ENCODE data around the gene LRCOL1.

LRCOL1 gene

DNA sequence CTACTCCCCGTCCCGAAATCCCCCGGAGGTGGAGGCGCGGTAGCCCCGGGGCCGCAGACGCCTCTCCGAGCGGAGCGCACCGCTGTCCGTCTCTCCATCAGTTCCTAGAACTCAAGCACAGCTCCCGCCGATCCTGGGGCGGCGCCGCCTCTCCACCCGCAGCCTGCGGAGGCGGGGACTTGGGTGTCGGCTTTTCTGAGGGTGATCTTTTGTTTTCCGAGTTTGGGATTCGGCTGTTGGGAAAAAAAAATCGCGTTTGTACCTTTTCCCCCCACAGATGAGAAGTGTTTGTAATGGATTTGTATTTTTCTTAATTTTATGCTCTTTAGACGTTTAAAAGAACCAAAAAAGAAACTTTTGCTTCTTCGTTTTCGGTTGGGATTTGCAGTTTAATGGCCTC lies 26.6 kb downstream of the LRCOL1 start:
- no peak for DNase-seq (ENCODE audit: low read depth in 2 of 3, low spot score in 1 of 3)

DNA sequence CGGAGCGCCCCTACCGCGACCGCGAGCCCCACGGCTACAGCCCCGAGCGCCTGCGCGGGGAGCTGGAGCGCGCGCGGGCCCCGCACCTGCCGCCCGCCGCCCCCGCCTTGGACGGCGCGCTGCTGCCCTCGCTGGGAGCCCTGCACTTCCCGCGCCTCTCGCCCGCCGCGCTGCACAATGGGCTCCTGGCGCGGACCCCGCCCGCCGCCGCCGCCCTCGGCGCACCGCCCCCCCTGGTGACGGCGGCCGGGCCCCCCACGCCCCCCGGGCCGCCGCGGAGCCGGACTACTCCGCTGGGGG lies 27.0 kb downstream of the LRCOL1 start:
- no peak for DNase-seq (ENCODE audit: low read depth in 2 of 3, low spot score in 1 of 3)

DNA sequence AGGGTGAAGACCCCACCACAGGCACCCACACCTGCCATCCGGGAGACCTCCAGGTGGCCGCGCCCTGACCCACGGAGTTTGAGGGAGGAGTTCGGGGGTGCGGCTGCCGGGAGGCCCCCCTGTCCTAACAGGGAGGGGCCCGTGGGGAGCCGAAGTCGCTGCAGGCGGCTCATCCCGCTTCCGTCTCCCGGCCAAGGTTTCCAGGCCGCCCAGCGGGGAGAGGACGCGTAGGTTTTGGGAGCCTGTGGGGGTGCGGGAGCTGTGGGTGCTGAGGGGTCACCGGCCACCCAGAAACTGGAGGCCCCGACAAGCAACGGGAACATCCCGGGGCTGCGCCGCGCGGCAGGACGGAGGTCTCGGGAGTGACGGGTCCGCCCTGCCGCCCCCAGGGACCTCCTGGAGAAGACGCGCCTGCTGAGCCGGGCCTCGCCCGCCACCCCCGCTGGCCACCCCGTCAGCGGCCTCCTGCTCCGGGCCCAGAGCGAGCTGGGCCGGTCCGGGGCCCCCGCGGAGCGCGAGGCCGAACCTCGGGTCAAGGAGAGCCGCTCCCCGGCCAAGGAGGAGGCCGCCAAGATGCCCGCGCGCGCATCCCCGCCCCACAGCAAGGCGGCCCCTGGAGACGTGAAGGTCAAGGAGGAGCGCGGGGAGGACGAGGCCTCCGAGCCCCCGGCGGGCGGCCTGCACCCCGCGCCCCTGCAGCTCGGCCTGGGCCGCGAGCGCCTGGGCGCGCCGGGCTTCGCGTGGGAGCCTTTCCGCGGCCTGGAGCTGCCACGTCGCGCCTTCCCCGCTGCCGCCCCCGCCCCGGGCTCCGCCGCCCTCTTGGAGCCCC lies 27.6 kb downstream of the LRCOL1 start:
- DNase-seq (ENCODE audit: low read depth in 2 of 3, low spot score in 1 of 3): no peak

DNA sequence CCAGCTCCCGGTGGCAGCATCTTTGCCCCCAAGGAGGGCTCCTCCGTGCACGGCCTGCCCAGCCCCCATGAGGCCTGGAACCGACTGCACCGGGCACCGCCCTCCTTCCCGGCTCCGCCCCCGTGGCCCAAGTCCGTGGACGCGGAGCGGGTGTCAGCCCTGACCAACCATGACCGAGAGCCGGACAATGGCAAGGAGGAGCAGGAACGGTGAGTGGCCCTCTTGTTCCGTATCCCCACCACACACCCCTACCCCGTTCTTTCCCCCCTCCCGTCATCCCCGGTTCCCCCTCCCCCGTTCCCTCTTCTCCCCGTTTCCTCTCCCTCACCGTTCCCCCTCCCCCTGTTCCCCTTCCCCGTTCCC lies 28.3 kb downstream of the LRCOL1 start:
- no peak for DNase-seq (ENCODE audit: low read depth in 2 of 3, low spot score in 1 of 3)

DNA sequence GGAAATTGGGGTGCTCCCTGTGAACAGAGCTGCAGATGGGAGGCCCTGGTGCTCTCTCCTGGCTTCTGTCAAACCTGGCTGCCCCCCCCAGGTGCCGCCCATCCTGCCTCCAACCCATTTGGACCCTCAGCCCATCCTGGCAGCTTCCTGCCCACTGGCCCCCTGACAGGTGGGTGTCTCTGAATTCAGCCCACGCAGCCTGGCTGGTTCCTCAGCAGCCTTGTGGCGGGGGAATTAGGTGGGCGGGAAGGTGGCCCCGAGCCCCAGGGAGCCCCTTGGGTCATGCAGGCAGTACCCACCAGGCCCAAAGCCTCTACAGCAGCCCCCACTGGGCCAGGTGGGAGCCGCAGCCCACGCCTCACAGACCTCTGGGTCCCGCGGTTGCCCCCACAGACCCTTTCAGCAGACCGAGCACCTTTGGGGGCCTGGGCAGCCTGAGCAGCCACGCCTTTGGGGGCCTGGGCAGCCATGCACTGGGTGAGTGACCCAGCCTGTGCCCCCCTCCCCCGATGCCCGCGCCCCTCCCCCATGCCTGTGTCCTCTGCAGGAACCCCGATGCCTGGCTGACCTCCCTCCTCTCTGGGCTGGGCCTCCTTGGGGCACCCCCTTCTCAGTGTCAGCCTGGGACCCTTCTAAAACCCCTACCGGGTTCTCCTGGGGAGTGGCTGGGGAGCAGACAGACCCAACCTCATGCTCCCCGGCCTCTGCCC lies 28.9 kb downstream of the LRCOL1 start:
- DNase-seq (ENCODE audit: low read depth in 2 of 3, low spot score in 1 of 3): no peak

DNA sequence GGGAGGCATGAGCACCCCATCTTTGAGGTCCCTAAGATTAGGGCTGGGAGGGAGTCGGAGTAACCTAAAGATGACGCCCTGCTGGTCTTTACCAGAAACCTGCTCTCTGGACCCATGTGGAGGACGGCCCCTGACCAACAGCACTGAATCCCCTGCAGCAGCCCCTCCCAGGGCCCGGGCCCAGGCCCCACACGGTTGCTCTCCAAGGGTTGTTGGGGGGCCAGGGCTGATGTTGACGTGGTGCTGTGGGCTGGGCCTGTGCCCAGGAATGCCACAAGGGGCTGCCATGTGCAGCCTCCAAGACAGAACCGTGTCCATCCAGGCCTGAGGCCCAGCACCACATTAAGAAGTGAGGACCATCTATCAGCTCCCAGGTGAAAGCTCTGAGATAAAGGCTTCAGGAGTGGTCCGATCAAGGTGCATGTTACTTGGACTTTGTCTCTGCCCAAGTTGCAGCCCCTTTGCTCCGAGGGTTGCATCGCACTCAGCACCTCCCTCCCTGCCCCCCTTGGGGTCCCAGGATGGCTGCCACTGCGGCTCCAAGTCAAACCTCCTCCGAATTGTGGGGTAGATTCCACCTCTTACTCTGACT lies 29.6 kb downstream of the LRCOL1 start:
- no peak for DNase-seq (ENCODE audit: low read depth in 2 of 3, low spot score in 1 of 3)

DNA sequence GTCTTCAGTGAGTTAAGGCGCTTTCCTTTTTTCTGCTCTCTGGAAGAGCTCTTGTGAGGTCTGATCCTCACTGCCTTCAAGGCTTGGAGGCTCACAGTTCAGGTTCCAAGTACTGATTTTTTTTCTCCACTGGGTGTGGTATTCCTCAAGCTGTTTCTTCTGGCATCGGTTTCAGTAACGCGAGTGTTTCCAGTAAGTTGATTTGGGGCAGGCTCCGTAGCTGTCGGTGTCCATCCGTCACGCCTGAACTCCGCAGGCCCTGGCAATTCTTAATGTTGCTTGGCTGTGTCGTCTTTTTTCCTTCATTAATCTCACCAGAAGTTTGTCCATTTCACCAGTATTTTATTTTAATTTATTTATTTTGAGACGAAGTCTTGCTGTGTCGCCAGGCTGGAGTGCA lies 30.6 kb downstream of the LRCOL1 start:
- DNase-seq (ENCODE audit: low read depth in 2 of 3, low spot score in 1 of 3): no peak

DNA sequence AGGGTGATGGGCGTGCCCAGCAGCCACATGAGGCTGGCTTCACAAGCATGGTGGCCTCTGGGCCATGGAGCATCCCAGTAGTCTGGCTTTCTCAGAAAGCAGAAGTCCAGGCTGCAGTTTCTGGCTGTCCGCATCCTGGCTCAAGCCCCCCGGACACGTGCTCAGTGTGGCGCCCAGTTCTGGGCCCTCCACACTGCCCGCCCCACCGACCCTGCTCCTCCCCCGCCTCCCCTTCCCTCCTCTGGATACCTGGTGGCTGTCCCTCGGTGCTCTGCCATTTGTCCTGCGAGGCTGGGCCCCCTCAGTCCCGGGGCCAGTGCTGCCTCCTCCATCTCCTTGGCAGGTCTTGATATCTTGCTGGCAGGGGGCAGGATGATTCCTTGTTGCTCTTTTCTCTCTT lies 31.6 kb downstream of the LRCOL1 start:
- no peak for DNase-seq (ENCODE audit: low read depth in 2 of 3, low spot score in 1 of 3)

DNA sequence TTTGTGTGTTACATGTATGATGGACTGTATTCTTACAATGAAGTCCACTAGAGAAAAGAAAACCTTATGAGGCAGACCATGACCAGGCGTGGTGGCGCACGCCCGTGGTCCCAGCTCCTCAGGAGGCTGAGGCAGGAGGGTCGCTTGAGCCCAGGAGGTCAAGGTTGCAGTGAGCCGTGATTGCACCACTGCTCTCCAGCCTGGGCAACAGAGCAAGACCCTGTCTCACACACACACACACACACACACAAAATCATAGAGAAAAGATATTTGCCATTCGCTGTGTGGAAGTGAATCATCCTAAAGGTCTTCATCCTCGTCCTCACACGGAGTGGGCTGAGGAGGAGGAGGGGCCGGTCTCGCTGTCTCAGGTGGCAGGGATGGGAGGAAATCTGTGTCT lies 32.3 kb downstream of the LRCOL1 start:
- DNase-seq (ENCODE audit: low read depth in 2 of 3, low spot score in 1 of 3): no peak

DNA sequence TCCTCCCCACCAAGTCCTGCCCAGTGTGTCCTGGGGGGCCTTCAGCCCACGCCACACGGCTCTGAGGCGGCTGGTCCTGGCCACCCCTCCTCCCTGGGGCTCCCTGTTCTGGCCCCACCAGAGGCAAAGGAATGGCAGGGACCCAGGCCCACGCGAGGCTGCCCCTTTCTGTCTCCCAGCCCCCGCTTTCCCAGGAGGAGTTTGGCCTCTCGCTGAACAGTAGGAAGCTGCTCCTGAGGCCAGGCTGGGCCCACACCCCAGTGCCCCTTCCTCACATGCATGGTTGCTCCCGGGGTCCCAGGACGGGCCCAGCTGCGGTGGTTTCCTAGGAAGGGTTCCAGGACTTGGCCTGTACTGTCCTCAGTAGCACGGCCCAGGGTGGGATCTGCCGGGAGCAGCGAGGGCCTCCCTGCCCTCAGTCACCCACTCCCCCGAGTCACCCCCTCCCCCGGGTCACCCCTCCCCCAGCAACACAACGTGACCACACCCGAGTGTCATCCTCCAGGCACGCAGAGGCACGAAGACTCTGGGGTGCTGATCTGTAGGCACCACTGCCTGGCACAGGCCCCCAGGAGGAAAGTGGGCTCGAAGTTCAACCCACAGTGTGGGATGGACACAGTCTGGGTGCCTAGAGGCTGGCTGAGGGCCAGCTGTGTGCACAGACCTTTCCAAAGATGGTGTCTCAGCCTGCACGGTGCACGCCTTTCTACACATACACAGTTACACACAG lies 33.0 kb downstream of the LRCOL1 start:
- no peak for DNase-seq (ENCODE audit: low read depth in 2 of 3, low spot score in 1 of 3)

DNA sequence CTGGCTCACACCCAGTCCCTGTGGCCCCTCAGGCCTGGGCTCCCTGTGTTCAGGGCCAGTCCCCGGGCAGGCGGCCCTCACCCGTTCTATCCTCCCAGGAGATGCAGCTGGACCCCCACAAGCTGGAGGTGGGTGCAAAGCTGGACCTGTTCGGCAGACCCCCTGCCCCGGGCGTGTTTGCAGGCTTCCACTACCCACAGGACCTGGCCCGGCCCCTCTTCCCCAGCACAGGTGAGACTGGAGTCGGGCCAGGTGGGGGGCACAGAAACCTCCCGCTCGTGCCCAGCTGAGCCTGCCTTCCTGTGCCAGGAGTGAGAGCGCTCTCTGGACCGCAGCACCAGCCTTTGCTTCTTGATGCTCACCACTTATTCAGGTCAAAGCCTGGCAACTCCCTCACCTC lies 33.7 kb downstream of the LRCOL1 start:
- no peak for DNase-seq (ENCODE audit: low read depth in 2 of 3, low spot score in 1 of 3)

DNA sequence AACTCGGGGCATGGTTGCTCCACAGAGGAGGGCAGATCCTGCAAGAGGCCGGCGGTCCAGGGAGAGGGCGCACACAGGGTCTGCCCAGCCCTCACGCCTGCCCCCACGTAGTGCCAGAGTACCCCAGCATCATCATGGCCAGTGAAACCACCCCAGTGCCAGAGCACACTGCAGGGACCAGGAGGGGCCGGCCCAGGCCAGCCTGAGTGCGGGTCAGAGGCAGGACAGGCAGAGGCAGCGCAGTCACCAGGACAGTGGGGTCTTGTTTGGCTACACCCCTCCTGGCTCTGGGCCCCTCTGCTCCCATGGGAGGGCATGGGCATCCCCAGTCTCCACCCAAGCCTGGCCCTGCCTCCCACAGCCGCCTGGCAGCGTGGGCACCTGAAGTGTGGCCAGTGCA lies 34.7 kb downstream of the LRCOL1 start:
- DNase-seq (ENCODE audit: low read depth in 2 of 3, low spot score in 1 of 3): no peak

DNA sequence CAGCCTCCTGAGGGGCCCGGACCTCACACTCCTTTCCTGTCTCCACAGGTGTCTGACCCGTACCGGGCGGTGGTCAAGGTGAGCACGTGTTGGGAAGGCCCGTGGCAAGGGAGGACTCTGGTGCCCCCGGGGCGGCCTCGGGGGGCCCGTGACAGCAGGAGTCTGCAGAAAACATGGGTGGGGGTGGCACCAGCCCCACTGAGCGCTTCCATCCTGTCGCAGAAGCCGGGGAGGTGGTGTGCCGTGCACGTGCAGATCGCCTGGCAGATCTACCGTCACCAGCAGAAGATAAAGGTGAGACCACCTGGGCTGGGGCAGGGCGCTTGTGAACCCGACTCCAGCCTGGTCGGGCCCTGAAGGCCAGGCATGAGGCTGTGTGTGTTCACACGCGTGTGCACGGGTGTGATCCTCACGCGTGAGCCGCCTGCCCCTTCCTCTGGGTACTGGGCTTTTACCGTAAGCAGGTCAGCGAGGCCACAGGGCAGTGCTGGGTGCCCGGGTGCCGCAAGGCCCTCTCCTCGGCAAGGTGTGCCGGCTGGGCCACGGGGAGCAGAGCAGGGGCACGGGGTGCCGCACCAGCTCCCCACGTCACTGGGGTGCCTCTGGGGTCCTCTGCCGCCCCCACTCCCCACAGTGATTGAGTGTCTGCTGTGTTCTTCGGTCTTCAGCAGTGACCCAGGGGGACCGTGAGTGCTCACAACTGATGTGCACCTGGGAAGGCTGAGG lies 35.9 kb downstream of the LRCOL1 start:
- DNase-seq (ENCODE audit: low read depth in 2 of 3, low spot score in 1 of 3): no peak

DNA sequence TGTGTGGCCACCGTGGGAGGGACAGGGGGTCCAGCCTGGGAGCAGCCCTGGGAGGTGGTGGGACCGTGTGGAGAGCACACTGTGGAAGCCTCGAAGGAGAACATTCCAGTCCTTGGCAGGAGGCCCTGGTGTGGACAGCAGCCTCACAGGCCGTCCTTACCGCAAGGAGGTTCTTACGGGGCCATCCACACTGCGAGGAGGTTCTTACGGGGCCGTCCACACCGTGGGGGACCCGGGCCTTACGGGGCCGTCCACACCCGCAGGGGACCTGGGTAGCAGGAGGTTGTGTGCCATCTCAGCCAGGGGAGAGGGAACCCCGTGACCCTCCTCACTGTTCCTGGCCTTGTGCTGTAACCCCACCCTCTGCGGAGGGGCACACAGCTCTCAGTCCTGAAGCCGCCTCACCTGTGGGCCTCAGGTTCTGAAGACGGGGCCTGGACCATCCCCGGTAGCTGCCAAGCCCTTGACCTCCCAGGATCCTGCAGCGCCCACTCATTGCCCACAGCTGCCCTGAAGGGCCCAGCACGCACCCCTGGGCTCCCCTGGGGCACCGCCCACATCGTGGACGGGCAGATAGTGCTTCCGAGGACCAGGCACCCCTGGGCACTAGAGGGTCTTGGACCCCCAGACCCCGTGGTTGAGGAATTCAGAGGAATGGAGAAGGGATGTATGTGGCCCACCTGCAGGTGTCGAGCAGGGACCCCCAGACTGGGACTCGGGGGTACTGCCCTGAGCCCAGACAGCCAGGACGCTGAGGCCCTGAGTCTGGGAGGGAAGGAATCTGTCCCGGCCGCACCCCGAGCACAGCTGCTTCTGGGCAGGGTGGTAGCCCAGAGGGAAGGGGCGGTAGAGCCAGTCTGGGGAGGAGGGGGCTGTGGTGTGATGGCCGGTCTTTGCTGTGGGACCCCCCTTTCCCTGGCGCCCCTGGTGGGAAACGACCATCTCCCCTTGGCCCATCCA lies 37.3 kb downstream of the LRCOL1 start:
- DNase-seq (ENCODE audit: low read depth in 2 of 3, low spot score in 1 of 3): no peak

DNA sequence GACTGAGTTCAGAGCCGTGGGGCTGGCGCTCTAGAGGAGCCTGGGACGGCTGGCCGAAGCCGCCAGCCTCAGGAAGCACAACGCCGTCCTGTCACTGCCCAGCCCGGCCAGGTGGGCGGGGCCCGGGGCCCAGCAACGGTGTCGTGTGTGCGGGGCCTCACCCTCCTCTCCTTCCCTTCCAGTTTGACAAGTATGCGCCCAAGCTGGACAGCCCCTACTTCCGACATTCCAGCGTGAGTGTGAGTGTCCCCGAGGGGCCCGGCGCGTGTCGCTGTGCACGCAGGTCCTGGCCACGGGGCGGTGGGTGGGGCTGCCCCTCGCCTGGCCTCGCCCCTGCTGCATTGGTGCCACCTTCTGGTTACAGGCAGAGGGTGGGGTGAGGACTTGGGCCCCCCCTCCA lies 38.3 kb downstream of the LRCOL1 start:
- DNase-seq (ENCODE audit: low read depth in 2 of 3, low spot score in 1 of 3): no peak

DNA sequence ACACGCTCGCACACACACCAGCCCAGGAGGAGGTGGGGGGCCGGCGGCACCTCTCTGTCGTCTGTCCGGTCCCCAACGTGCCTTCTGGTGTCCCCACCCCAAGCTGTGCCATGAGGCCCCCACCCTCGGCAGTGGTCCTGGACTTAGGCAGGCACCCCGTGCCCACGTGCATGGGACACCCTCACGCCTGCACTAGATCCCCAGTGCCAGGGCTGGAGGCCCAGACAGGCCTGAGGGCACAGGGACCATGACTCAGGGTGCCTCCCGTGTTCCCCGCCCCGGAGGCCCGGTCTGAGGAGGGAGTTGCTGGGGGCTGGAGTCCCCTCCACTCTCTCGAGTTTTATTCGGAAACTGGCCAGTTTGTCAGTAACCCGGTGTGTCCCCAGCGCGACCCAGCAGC lies 38.8 kb downstream of the LRCOL1 start:
- DNase-seq (ENCODE audit: low read depth in 2 of 3, low spot score in 1 of 3): no peak

DNA sequence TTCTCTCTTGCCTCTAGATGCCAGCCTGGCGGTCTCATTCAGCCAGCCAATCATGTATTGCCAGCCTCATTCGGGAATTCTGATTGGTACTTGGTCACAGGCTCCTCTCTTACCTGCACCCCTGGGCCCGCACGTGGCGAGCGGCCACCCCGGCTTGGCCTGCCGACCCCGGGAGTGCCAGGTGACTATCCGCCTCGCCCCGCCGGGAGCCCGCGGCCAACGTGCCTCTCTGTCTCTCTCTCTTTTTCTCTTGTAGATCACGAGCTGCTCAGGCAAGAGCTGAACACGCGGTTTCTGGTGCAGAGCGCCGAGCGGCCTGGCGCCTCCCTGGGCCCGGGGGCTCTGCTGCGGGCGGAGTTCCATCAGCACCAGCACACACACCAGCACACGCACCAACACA lies 39.3 kb downstream of the LRCOL1 start:
- DNase-seq (ENCODE audit: low read depth in 2 of 3, low spot score in 1 of 3): no peak

DNA sequence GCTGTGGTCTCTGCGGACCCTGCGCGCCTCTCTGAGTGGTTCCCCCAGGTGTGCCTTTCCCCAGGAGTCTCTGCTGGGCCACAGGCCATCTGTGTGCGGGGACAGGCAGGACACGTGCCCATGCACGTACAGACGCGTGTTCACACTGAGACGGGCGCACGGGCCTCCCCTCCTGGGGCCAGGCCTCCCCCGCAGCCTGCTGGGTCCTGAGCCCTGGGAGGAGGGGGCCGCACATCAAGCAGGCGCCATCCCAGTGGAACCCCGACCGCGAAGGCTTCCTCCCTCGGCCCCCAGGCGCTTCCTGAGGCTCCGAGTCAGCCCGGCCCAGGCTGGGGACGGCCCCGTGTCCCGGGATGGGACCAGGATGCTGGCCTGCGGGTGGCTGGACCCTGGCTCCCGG lies 39.7 kb downstream of the LRCOL1 start:
- DNase-seq (ENCODE audit: low read depth in 2 of 3, low spot score in 1 of 3): no peak

DNA sequence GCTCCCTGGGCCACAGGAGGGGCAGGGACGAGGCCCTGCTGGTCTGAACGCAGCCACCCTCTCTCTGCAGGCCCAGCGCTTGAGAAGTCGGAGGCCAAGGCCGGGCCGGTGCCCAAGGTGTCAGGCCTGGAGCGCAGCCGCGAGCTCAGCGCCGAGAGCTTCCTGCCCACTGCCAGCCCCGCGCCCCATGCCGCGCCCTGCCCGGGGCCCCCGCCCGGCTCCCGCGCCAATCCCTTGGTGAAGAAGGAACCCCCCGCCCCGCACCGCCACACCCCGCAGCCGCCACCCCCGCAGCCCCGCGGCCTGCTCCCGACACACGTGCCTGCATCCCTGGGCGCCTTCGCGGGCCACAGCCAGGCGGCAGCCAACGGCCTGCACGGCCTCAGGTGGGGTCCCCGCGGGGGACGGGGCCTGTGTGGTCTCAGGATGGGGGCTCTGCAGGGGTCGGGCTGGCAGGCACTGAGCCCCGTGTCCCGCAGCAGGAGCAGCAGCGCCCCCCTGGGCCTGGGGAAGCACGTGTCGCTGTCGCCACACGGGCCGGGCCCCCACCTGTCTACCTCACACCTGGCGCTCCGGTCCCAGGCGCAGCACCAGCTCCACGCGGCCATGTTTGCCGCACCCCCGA lies 40.4 kb downstream of the LRCOL1 start:
- DNase-seq (ENCODE audit: low read depth in 2 of 3, low spot score in 1 of 3): no peak

Measured in stimulated activated CD4-positive, alpha-beta T cell treated with anti-CD3 and anti-CD28 coated beads, Interleukin-12 subunit alpha, Interleukin-12 subunit beta, amount 100 ng/mL, for 48 hours (primary cell).